GM20431 (cell line): ENCODE measurements around the gene NLGN1.

Experiments used
- in situ Hi-C: fragments of 300-500 bp; cut with MseI, MboI; formaldehyde crosslinking; loops from one replicate; pipeline ENCODE4 v1.15.0; 2020; ENCODE audit warnings: low sequenced_read_pairs; ENCODE audit not compliant: unreplicated experiment

Gene NLGN1

DNA sequence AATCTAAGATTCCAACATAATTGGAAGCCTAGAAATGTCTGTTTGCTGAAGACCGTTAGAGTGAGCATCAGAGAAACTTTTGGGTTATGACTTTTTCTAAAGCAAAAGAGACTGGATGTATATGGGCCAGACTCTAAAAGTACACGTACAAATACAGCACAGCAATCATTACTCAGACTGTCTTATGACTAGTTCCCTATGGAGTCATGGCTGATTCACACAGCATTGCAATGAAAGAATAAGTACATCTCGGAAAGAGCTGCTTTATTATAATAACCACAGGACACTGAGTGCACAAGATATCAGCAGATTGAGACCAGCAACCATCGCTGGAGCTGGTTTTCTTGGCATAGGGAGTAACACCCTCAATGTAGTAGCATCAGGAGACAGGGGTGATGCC is 618.6 kb downstream of the NLGN1 start:
- in situ Hi-C loops: no loop called here

DNA sequence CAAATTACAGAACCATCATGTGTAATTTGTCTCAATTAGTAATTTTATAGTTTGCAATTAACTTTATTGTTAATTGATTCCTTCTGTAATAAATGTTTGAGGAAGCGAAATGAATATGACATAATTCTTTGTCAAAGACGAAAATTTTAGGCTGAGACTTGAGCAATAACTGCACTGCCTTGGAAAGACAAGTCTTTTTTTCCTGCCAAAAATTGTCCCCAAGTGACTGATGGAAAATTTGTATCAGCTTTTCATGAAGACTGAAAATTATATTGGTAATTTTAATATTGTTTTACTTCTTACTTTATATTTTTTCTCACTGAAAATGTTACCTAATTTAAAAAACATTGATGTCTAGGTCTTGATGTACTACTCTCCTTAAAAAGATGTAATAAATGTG is 622.6 kb downstream of the NLGN1 start:
- in situ Hi-C loops: no loop called here

DNA sequence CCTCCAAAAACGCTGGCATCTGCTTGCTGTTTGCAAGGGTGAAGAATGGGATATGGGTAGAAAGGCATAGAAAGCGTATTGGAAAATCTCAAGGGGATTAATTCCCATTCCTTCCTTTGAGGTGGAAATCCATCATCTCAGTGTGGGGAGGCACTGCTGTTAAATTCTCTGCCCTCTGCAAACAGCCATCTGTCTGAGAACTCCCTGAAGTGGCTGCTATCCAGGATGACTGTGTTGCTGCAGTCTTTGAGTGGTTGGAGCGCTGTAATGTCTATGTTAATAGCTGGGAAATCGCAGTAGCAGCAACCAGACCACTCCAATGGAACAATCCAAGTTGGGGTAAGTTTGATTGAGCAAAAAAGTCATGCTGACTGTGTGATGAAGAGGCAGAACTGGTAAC is 625.9 kb downstream of the NLGN1 start:
- in situ Hi-C loops: no loop called here

GRCh38 chr3:174028673-174029072 is 631.1 kb downstream of the NLGN1 start:
- in situ Hi-C loops: no loop called here

DNA sequence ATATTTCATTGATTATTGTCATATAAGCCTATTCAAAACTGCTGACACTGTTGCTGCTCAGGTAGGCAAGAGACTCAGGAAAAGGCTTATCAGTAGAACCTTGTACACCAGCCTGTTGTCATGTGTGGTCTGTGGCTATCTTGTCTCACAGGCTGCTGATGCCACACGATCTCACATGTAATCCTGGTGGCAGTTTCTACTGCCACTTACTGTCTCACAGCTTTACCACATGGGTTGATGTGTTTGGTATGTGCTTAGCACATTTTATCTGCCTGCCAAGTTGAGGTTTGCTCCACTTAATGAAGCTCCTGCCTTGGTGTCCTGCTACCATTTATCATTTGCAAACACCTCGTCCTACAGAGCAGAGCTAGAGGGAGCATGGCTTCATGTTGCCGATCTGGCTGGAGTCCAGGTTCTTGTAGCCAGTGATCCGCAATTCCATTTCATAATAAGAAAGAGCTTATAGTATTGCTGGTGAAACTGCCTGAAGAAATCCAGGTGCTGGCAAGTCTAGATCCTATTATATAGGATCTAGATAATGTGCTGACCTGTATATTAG is 637.9 kb downstream of the NLGN1 start:
- in situ Hi-C loops: no loop called here

DNA sequence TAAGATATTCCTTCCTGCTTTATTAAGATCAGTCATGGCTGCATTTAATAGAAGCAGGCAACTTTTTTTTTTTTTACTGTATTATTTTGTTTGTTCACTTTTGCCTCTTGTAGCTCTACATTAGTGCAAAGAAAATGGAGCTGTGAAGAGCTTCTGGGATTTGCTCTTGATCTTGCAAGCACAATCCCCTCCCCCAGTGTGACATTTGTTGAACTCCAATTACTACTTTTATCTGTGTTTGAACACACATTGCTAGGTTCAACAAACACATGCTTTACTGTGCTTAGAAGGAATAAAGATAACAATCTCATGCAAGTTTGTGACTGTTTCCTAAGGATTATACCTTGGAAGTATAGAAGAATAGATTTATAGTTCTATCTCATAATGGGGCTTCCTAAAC is 648.8 kb downstream of the NLGN1 start:
- in situ Hi-C loops: no loop called here

- in situ Hi-C loops: no loop called here
These were observed 651.9 kb downstream of the NLGN1 start for GRCh38 chr3:174049472-174049871.

DNA sequence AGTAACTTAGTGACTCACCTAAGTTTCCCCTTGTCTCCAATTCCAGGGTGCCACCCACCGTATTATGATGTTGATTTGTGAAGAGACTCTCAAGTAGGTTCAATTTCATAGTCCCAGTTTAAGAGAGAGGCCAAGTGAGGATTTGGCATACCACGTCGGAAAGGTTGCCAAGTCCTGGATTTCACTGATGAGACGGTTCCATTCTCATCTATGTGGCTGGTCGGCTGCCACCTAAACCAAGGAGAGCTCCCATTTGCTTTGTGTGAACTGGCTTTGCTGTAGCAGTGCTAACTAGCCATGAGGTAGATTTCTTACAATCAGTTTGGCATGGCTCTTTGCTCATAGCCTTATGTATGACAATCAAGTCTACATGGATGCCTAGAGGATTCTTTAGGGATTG is 653.6 kb downstream of the NLGN1 start:
- in situ Hi-C loops: no loop called here

DNA sequence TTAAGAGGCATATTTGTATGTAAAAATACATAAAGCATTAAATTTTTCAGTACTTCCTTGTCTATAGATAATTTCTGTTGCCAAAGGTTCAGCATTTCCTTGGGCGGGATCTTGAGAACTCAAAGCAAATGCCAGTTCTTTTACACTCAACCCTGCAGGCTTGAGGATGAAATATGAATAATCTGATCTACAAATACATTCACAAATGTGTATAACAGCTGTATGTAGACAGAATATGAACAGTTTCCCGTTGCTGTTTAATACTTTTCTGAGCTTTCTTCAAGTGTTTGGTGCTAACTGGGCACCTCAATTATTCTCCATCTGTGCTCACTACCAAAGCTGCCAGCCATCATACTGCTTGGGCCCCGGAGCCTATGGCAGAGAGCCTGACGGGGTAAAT is 661.3 kb downstream of the NLGN1 start:
- in situ Hi-C loops: no loop called here

- in situ Hi-C loops: no loop called here
These were observed 662.9 kb downstream of the NLGN1 start for GRCh38 chr3:174060431-174060830.

GRCh38 chr3:174061162-174061561 is 663.6 kb downstream of the NLGN1 start:
- in situ Hi-C loops: no loop called here

GRCh38 chr3:174061731-174062130 is 664.2 kb downstream of the NLGN1 start:
- in situ Hi-C loops: no loop called here

GRCh38 chr3:174062923-174063322 is 665.4 kb downstream of the NLGN1 start:
- in situ Hi-C loops: no loop called here

DNA sequence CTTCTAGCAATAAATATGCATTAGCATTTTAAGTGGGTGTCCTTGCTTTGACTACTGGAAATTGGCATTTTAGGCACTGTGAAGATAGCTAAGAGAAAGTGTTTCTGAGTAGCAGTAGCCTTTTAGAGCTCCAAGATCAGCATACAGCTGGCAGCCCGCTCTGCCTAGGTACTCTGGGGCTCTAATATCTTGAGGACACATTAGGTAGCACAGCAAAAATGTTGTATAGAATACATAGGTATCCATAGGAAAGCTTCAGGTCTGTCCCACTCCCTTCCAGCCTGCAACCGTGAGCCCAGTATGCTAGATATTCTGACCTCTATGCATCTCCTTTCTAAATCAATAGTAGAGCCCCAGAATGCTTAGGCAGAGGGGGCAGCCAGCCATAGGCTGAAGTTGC is 670.5 kb downstream of the NLGN1 start:
- in situ Hi-C loops: no loop called here

- in situ Hi-C loops: no loop called here
These were observed 675.1 kb downstream of the NLGN1 start for GRCh38 chr3:174072675-174073074.

GRCh38 chr3:174083706-174084105 is 686.2 kb downstream of the NLGN1 start:
- in situ Hi-C loops: no loop called here

DNA sequence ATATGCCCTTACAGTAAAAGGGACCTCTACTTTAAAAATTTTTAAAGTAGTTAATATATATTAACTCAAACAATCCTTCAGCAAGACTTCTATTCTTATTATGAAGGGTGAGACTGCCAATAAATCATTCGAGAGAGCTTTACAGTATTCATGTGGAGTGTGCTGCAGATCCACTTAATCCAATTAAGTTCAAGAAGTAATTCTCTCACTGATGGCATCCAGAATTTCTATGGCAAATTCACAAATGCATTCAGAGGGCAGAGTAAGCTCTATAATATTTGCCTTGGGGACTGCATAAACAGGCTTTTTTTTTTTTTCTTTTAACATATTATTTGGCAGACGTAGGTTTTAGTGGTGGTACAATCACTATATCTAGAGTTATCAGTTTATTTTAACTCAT is 692.0 kb downstream of the NLGN1 start:
- in situ Hi-C loops: no loop called here

DNA sequence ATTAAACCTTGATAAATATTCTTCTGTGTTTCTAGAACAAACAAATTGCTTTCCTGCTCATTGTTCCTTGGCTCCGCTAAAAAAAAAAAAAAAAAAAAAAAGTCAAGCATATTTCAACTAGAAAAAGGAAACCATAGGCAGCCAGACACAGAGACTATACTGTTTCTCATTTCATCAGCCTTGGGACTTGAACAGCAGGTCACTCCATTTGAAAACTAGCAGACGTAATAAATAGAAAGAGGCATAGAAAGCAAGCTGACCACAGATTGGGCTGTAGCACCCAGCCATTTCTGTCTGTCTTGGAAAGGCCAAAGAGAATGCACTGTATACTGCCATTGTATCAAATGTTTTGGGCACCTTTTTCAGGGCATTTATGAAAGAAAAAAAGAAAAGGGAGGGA is 697.1 kb downstream of the NLGN1 start:
- in situ Hi-C loops: no loop called here

DNA sequence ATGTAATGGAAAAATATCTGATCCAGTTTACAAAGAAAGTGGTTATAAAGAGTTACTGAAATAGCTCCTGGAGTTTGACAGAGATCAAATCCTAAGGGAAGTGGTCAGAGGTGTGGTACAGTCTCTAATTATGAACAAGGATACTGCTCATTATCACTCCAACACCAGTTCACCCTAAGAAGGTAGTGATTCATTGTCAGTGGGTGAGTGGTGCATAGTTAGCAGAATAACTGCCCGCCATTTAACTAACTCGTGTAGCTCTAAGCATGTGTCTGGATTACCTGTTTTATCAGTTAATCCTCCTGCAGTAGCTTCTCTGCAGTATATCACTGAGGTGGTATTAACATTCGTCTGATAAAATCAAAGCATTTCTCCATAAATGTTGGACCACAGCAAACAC is 700.1 kb downstream of the NLGN1 start:
- in situ Hi-C loops: no loop called here

DNA sequence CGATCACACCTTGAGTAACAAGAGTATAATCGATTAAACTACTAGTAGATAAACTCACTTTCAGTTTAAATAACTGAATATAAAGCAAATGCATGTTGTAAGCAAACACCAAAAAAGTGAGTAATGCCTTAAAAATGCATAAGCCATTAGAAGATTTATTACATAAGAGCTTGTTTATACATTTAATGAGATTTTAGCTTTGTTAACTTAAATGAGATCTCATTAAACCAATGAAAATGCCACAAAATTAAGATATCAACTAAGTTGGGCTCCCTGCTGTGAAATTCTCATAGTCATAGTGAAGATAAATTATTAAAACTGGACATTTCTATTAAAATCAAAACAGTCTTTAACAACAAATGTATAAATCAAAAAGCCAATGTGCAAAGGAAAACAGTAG is 701.2 kb downstream of the NLGN1 start:
- in situ Hi-C loops: no loop called here

DNA sequence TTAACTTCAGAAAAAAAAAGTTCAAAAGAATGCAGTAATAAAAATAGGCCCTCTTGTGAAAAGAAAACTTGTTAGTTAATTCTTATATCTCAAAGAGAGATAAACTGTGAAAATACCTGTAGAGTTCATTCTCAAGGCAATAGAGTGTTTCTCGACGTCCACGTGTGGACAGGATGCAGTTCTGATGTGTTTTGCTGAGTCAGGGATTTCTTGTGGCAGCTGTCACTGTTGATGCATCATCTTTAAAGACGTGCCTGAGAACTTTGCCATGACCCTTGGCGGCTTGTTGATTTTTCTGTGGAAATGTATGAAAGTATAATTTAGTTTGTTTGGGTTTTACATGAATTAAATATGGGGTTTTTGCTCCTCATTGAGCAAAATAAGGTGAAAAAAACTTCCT is 702.2 kb downstream of the NLGN1 start:
- in situ Hi-C loops: no loop called here

DNA sequence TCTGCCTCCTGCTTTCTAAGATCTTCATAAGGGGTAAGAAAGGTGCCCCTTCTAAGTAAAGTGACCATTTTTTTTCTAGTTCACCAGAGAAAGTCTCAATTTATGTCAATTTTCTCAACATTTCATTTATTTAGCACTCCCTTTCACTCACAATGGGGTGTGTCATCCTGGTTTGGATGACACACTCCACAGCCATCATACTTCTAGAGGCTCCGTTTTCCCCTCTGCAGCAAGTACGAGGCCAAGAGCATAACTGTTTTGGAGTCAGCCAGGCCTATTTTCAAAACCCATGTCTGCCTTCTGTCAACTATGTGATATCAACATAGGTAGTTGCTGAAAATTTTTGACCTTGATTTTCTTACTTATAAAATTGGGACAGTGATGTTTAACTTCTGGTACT is 703.2 kb downstream of the NLGN1 start:
- in situ Hi-C loops: no loop called here

DNA sequence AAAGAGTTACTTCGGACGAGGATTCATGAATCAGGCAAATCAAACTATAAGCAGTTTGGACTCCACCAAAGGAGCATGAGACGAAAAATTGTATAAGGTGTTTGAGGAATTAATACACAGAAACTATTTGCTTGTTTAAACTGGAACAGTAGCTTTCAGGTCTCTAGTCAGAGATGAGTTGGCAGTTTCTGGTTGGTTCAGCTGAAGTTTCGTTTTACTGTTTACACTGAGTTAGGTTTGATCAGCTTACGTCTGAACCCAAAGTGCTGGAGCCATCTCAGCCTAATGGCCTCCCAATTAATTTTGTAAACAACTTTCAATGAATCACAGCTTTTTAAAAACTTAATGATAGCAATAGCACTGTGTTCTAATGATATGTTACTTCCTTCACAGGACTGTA is 703.7 kb downstream of the NLGN1 start:
- in situ Hi-C loops: no loop called here
